Liver (tissue), 9 donors: ENCODE data around the gene WIPF1. TPM values are rescaled to one million over a fixed set of nuclear protein-coding genes. Genes with fewer than 3 reads are reported as not detected.

Source experiments
- DNase-seq: peaks from one replicate; pipeline ENCODE4 v3.0.0-alpha.2; 2017; ENCODE audit warnings: low spot score
- H3K27ac ChIP-seq, 2 donors: one replicate each; pipeline ENCODE4 v1.7.0; 2013; ENCODE audit warnings: inconsistent platforms in 2 of 2, low read length in 2 of 2, control low read depth in 1 of 2, low read depth in 1 of 2, mild to moderate bottlenecking in 1 of 2
- H3K27me3 ChIP-seq, 4 donors: one replicate each; pipeline versions ENCODE4 v1.6.1 to v1.7.0; 2013; ENCODE audit warnings: low read length in 3 of 4, inconsistent platforms in 1 of 4, mild to moderate bottlenecking in 1 of 4, moderate library complexity in 1 of 4; ENCODE audit not compliant: control insufficient read depth in 4 of 4, insufficient read depth in 4 of 4
- H3K36me3 ChIP-seq, 4 donors: one replicate each; pipeline versions ENCODE4 v1.6.1 to v1.7.0; 2013; ENCODE audit warnings: low read length in 3 of 4, mild to moderate bottlenecking in 3 of 4, low read depth in 1 of 4, moderate library complexity in 1 of 4; ENCODE audit not compliant: control insufficient read depth in 4 of 4, insufficient read depth in 3 of 4
- H3K4me1 ChIP-seq, 4 donors: one replicate each; pipeline versions ENCODE4 v1.6.1 to v1.7.0; 2013; ENCODE audit warnings: low read length in 3 of 4, mild to moderate bottlenecking in 3 of 4, moderate library complexity in 1 of 4; ENCODE audit not compliant: control insufficient read depth in 4 of 4, insufficient read depth in 4 of 4
- H3K4me3 ChIP-seq, 3 donors: one replicate each; pipeline versions ENCODE4 v1.6.1 to v1.7.0; 2013; ENCODE audit warnings: low read length in 3 of 3, control low read depth in 1 of 3, low read depth in 1 of 3, mild to moderate bottlenecking in 1 of 3
- H3K9ac ChIP-seq, 2 donors: one replicate each; pipeline ENCODE4 v1.7.0; 2013; ENCODE audit warnings: low read length in 2 of 2, mild to moderate bottlenecking in 2 of 2, moderate library complexity in 2 of 2, control low read depth in 1 of 2, low read depth in 1 of 2
- H3K9me3 ChIP-seq, 4 donors: one replicate each; pipeline versions ENCODE4 v1.6.1 to v1.7.0; 2013; ENCODE audit warnings: low read length in 3 of 4; ENCODE audit not compliant: control insufficient read depth in 4 of 4
- EGR1 ChIP-seq, 2 donors: IDR thresholded peaks; 2 replicates each; pipeline ENCODE4 v1.6.1; 2016 to 2018; ENCODE audit warnings: antibody characterized with exemption in 2 of 2, low read depth in 2 of 2
- FOXA1 ChIP-seq: IDR thresholded peaks from 2 replicates; pipeline ENCODE4 v1.6.1; 2016; ENCODE audit warnings: antibody characterized with exemption
- FOXA2 ChIP-seq: IDR thresholded peaks from 2 replicates; pipeline ENCODE4 v1.6.1; 2016; ENCODE audit warnings: antibody characterized with exemption
- GABPA ChIP-seq, 2 donors: IDR thresholded peaks in 1 of 2; conservative IDR thresholded peaks in 1 of 2; 2 replicates each; pipeline ENCODE4 v1.6.1; 2016; ENCODE audit warnings: antibody characterized with exemption in 2 of 2, mild to moderate bottlenecking in 1 of 2, moderate library complexity in 1 of 2
- HNF4A ChIP-seq, 2 donors: conservative IDR thresholded peaks; 2 replicates each; pipeline ENCODE4 v1.6.1; 2016; ENCODE audit warnings: antibody characterized with exemption in 2 of 2, mild to moderate bottlenecking in 2 of 2
- HNF4G ChIP-seq: IDR thresholded peaks from 2 replicates; pipeline ENCODE4 v1.6.1; 2016; ENCODE audit warnings: antibody characterized with exemption
- JUND ChIP-seq, 2 donors: IDR thresholded peaks; 2 replicates each; pipeline ENCODE4 v1.6.1; 2016; ENCODE audit warnings: antibody characterized with exemption in 2 of 2
- MAX ChIP-seq: IDR thresholded peaks from 2 replicates; pipeline ENCODE4 v1.6.1; 2016; ENCODE audit warnings: antibody characterized with exemption
- NR2F2 ChIP-seq: IDR thresholded peaks from 2 replicates; pipeline ENCODE4 v1.6.1; 2016; ENCODE audit warnings: antibody characterized with exemption
- RAD21 ChIP-seq, 2 donors: IDR thresholded peaks; 2 replicates each; pipeline ENCODE4 v1.6.1; 2016; ENCODE audit warnings: antibody characterized with exemption in 2 of 2, mild to moderate bottlenecking in 2 of 2
- RXRA ChIP-seq, 2 donors: IDR thresholded peaks; 2 replicates each; pipeline ENCODE4 v1.6.1; 2017 to 2018; ENCODE audit warnings: antibody characterized with exemption in 2 of 2, mild to moderate bottlenecking in 1 of 2
- SP1 ChIP-seq: IDR thresholded peaks from 2 replicates; pipeline ENCODE4 v1.6.1; 2018; ENCODE audit warnings: antibody characterized with exemption, mild to moderate bottlenecking
- TAF1 ChIP-seq: conservative IDR thresholded peaks from 2 replicates; pipeline ENCODE4 v1.6.1; 2016; ENCODE audit warnings: antibody characterized with exemption, mild to moderate bottlenecking
- YY1 ChIP-seq: IDR thresholded peaks from 2 replicates; pipeline ENCODE4 v1.6.1; 2016; ENCODE audit warnings: antibody characterized with exemption, mild to moderate bottlenecking
- WGBS: extraction: QIAGEN DNeasy Blood & Tissue Kit; methylation state at CpG from one replicate; pipeline ENCODE4 v1.1.7; 2013; 5-methylcytosine and 5-hydroxymethylcytosine counted together
- polyA plus RNA-seq, 2 donors: library from polyadenylated mRNA; stranded (reverse) in 1 of 2; unstranded in 1 of 2; fragments of 200-250 nt in 1 of 2; fragments of >200 nt in 1 of 2; fragmentation: Nextera tagmentation in 1 of 2; extraction: Ambion mirVana in 1 of 2; gene quantifications; one replicate each; pipeline versions ENCODE4 v1.2.1 to v1.2.3, GENCODE V29; 2013 to 2015
- total RNA-seq, 2 donors: library from RNA; depleted of rRNA; stranded (reverse); fragments of >200 nt; gene quantifications; one replicate each; pipeline ENCODE4 v1.2.3, GENCODE V29; 2014
- TF ChIP-seq, protein P1 (sequence below): fragments of 150-350 bp; IDR thresholded peaks from 2 replicates; pipeline ENCODE4 v1.5.1; 2017; ENCODE audit warnings: improper control_type of control experiment, low read depth, low read length; ENCODE audit not compliant: missing input control
- TF ChIP-seq, protein P2 (sequence below): IDR thresholded peaks from 2 replicates; pipeline ENCODE4 v1.6.1; 2016; ENCODE audit warnings: antibody characterized with exemption
- donor health status: healthy.
- donor health status: healthy.
- donor health status: healthy.
- donor health status: healthy.
- donor health status: healthy.

The WIPF1 gene
- total and polyA plus RNA-seq, 4 donors = 4.7 to 7.7 (median 6.3) TPM

DNA sequence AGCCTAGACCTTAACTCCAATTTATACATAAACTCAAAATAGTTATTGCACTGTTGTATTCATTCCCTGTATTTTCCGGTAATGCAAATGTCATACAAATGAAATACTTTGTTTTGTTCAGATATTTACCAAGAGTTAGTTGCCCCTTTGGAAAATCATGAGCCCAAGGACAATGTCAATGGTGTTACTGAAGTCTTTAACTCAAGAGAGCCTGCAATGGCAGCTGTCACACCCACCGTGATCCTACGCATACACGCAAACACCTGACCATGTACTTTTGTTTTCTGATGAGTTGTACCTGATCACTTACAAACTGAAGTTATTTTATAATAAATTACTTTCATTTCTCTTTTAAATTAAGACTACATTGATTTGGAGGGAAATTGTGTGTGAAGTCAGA lies 11.7 kb upstream of the WIPF1 start:
- H3K4me1 ChIP-seq = peaks cover 4 to 18% (median 9%) of the 10 kb centered on the region in 4 donors
- no peak overlapping the region for H3K27ac ChIP-seq
- no peak overlapping the region for H3K9ac ChIP-seq
- no peak for TF ChIP-seq SP1
- TF ChIP-seq YY1 = no peak
- no peak for TF ChIP-seq HNF4G
- TF ChIP-seq FOXA1 = no peak
- TF ChIP-seq, protein P1, sequence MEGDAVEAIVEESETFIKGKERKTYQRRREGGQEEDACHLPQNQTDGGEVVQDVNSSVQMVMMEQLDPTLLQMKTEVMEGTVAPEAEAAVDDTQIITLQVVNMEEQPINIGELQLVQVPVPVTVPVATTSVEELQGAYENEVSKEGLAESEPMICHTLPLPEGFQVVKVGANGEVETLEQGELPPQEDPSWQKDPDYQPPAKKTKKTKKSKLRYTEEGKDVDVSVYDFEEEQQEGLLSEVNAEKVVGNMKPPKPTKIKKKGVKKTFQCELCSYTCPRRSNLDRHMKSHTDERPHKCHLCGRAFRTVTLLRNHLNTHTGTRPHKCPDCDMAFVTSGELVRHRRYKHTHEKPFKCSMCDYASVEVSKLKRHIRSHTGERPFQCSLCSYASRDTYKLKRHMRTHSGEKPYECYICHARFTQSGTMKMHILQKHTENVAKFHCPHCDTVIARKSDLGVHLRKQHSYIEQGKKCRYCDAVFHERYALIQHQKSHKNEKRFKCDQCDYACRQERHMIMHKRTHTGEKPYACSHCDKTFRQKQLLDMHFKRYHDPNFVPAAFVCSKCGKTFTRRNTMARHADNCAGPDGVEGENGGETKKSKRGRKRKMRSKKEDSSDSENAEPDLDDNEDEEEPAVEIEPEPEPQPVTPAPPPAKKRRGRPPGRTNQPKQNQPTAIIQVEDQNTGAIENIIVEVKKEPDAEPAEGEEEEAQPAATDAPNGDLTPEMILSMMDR = no peak
- no peak for TF ChIP-seq HNF4A (conservative IDR thresholded peaks at IDR 0.05)
- TF ChIP-seq GABPA (IDR thresholded peaks at IDR 0.05 in 1 of 2, conservative IDR thresholded peaks at IDR 0.05 in 1 of 2) = no peak
- no peak for TF ChIP-seq NR2F2
- no peak for TF ChIP-seq EGR1 (IDR thresholded peaks at IDR 0.05; ENCODE audit: low read depth in 2 of 2)
- TF ChIP-seq, protein P2, sequence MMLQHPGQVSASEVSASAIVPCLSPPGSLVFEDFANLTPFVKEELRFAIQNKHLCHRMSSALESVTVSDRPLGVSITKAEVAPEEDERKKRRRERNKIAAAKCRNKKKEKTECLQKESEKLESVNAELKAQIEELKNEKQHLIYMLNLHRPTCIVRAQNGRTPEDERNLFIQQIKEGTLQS = no peak
- TF ChIP-seq MAX = no peak
- TF ChIP-seq TAF1 = no peak
- TF ChIP-seq RXRA (IDR thresholded peaks at IDR 0.05) = no peak
- TF ChIP-seq FOXA2 = no peak
- TF ChIP-seq JUND (IDR thresholded peaks at IDR 0.05) = no peak
- H3K9me3 ChIP-seq = no peaks in the 10 kb centered on the region
- 99% methylated on average over 4 of the region's 4 CpGs for WGBS
- H3K36me3 ChIP-seq = no peaks in the 10 kb centered on the region
- H3K27me3 ChIP-seq = no peaks in the 10 kb centered on the region
- H3K4me3 ChIP-seq = no peak overlapping the region
- DNase-seq = no peak

- Histone ChIP-seq H3K27me3 (no peaks in the 10 kb centered on the region), H3K4me3 (no peak overlapping the region), H3K36me3 (no peaks in the 10 kb centered on the region), H3K9me3 (no peaks in the 10 kb centered on the region), H3K4me1 (peaks cover 4 to 15% (median 7%) of the 10 kb centered on the region in 4 donors), H3K27ac (no peak overlapping the region), H3K9ac (no peak overlapping the region)
- no peak for DNase-seq
- TF ChIP-seq HNF4G (no peak), GABPA (IDR thresholded peaks at IDR 0.05 in 1 of 2, conservative IDR thresholded peaks at IDR 0.05 in 1 of 2) (no peak), SP1 (no peak), JUND (IDR thresholded peaks at IDR 0.05) (no peak), EGR1 (IDR thresholded peaks at IDR 0.05; ENCODE audit: low read depth in 2 of 2) (no peak), TAF1 (no peak), HNF4A (conservative IDR thresholded peaks at IDR 0.05) (no peak), RAD21 (IDR thresholded peaks at IDR 0.05) (no peak), RXRA (IDR thresholded peaks at IDR 0.05) (no peak), NR2F2 (no peak), FOXA1 (no peak)
- TF ChIP-seq, protein P2 = no peak
Measured at GRCh38 chr2:174608866-174609214, 11.2 kb upstream of the WIPF1 start.
